Thoracic aorta (tissue), 2 donors: ENCODE measurements around the gene BBIP1. TPM values are rescaled to one million over a fixed set of nuclear protein-coding genes. Genes with fewer than 3 reads are reported as not detected.

Source experiments
- ATAC-seq: fragments of 150-250 bp; one replicate; pipeline ENCODE4 v1.8.0; 2017; ENCODE audit warnings: low read depth; ENCODE audit not compliant: insufficient number of reproducible peaks, low FRiP score
- DNase-seq: peaks from one replicate; pipeline ENCODE4 v3.0.0-alpha.2; 2020; ENCODE audit warnings: low spot score
- H3K27ac ChIP-seq, 2 donors: fragments of 200-600 bp; sonication (generic); 1 replicate in 1 of 2; 2 replicates in 1 of 2; pipeline ENCODE4 v1.5.1; 2016; ENCODE audit warnings: mild to moderate bottlenecking in 2 of 2, moderate library complexity in 2 of 2
- H3K27me3 ChIP-seq: fragments of 200-600 bp; sonication (generic); replicated peaks from 2 replicates; pipeline ENCODE4 v1.6.0; 2016; ENCODE audit warnings: mild to moderate bottlenecking; ENCODE audit not compliant: insufficient read depth
- H3K36me3 ChIP-seq: fragments of 200-600 bp; sonication (generic); one replicate; pipeline ENCODE4 v1.5.1; 2016
- H3K4me1 ChIP-seq, 2 donors: fragments of 200-600 bp; sonication (generic); 1 replicate in 1 of 2; 2 replicates in 1 of 2; pipeline versions ENCODE4 v1.5.1 to v1.6.0; 2016; ENCODE audit warnings: low read depth in 2 of 2, mild to moderate bottlenecking in 1 of 2; ENCODE audit not compliant: control insufficient read depth in 1 of 2
- H3K4me3 ChIP-seq: fragments of 200-600 bp; sonication (generic); 2 replicates; pipeline ENCODE4 v1.5.1; 2016; ENCODE audit warnings: mild to moderate bottlenecking
- H3K9me3 ChIP-seq: fragments of 200-600 bp; sonication (generic); 2 replicates; pipeline ENCODE4 v1.5.1; 2016
- total RNA-seq, 2 donors: library from RNA; depleted of rRNA; stranded (reverse); fragments of >200 nt; gene quantifications; one replicate each; pipeline versions ENCODE4 v1.1.0 to v1.2.3, GENCODE V29; 2016
- TF ChIP-seq, protein P1 (sequence below): fragments of 200-600 bp; sonication (generic); IDR thresholded peaks from one replicate; pipeline ENCODE4 v1.5.1; 2019; ENCODE audit warnings: antibody characterized with exemption

BBIP1 gene, protein sequence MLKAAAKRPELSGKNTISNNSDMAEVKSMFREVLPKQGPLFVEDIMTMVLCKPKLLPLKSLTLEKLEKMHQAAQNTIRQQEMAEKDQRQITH
- 10 to 100 TPM; 19.0 to 33.2 TPM for total RNA-seq

DNA sequence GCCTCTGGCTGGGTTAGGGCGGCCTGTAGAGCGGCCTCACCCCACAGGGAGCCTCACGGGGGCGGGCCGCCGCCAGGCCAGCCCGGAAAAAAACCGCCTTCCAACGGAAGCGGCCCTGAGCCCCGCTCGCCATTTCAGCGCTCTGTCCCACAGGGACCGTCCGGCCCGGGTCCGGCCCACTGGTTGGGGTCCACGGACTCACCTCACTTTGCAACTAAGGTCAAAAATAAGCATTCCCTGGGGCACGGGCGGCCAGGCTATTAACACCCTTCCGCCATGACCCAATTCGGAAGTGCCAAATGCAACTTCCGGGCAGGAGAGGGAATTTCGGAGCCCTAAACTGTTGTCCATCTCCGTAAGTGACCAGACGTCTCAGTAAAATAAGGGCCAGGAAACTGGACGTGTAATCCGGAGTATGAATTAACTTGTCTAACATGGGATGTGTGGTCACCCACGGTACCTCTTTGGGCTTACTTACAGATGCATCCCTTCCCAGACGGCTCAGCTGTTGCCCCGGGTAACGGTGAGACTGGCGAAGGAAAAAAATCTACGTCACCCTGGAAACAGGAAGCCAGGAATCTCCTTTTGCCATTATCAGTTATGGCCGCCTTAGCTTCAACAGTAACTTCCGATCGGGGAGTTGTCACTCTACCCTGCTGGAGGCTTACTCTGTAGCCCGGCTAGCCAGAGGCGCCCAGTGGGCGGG, at the start of gene BBIP1:
BBIP1 (minus strand) TSS at position 538 of the 706 bp plus-strand sequence. CDS start 1,023 bp downstream, outside the sequence.
- peak; percentile 97 for ATAC-seq
- Histone ChIP-seq H3K27ac (peak within 1 kb of the TSS; percentile 97 to 99), H3K4me3 (peak within 1 kb of the TSS; percentile 81), H3K4me1 (peaks cover 21 to 27% of the 10 kb centered on the region in 2 donors), H3K36me3 (no peaks in the 10 kb centered on the region), H3K27me3 (no peaks in the 10 kb centered on the region), H3K9me3 (no peaks in the 10 kb centered on the region)
- DNase-seq, result peak; percentile 98
- TF ChIP-seq, protein P1, sequence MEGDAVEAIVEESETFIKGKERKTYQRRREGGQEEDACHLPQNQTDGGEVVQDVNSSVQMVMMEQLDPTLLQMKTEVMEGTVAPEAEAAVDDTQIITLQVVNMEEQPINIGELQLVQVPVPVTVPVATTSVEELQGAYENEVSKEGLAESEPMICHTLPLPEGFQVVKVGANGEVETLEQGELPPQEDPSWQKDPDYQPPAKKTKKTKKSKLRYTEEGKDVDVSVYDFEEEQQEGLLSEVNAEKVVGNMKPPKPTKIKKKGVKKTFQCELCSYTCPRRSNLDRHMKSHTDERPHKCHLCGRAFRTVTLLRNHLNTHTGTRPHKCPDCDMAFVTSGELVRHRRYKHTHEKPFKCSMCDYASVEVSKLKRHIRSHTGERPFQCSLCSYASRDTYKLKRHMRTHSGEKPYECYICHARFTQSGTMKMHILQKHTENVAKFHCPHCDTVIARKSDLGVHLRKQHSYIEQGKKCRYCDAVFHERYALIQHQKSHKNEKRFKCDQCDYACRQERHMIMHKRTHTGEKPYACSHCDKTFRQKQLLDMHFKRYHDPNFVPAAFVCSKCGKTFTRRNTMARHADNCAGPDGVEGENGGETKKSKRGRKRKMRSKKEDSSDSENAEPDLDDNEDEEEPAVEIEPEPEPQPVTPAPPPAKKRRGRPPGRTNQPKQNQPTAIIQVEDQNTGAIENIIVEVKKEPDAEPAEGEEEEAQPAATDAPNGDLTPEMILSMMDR, result no peak

DNA sequence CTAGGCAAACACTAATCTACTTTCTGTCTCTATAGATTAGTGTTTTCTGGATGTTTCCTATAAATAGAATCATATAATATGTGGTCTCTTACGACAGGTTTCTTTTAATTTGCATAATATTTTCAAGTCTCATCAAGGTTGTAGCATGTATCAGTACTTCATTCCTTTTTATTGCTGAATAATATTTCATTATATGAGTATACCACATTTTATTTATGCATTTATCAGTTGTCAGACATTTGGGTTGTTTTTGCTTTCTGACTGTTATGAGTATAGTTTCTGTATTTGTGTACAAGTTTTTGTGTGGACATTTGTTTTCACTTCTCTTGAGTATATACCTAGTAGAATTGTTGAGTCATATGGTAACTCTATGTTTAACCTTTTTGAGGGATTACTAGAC, 48.7 kb upstream of the BBIP1 start:
- no peaks in the 10 kb centered on the region for H3K9me3 ChIP-seq
- no peak overlapping the region for H3K27ac ChIP-seq
- TF ChIP-seq, protein P1, result no peak
- peaks cover 2% of the 10 kb centered on the region for H3K36me3 ChIP-seq
- H3K27me3 ChIP-seq, result no peaks in the 10 kb centered on the region
- H3K4me1 ChIP-seq, result peaks cover 29 to 39% of the 10 kb centered on the region in 2 donors
- DNase-seq (no peak), ATAC-seq (no peak)
- H3K4me3 ChIP-seq, result no peak overlapping the region

DNA sequence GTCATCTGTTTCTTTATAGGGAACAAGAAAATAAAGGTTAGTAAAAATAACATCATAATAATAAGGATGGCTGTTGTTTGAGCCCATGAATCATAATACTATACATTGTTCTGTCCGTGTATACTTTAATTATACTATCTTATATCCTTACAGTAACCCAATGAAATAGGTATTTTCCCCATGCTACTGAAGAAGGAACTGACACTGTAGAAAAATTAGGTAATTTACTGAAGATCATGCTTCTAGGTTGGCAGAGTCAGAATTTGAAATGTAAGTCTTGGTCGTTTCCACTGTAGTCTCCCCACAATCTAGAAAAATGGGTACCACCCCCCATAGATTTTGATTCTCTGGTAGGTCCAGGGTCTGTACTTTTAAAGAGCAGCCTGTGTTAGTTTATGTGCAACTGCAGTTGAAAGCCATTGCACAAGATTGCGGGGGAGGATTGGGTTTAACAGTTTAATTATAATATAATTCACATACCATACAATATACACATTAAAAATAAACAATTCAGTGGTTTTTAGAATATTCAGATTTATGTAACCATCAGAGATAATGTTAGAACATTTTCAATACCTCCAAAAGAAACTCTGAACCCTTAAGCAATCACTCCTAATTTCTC, 48.1 kb upstream of the BBIP1 start:
- Histone ChIP-seq H3K36me3 (peaks cover 2% of the 10 kb centered on the region), H3K4me1 (peaks cover 31 to 39% of the 10 kb centered on the region in 2 donors), H3K4me3 (no peak overlapping the region), H3K27me3 (no peaks in the 10 kb centered on the region), H3K9me3 (no peaks in the 10 kb centered on the region), H3K27ac (no peak overlapping the region)
- ATAC-seq, result no peak
- TF ChIP-seq, protein P1, result no peak
- DNase-seq, result no peak

DNA sequence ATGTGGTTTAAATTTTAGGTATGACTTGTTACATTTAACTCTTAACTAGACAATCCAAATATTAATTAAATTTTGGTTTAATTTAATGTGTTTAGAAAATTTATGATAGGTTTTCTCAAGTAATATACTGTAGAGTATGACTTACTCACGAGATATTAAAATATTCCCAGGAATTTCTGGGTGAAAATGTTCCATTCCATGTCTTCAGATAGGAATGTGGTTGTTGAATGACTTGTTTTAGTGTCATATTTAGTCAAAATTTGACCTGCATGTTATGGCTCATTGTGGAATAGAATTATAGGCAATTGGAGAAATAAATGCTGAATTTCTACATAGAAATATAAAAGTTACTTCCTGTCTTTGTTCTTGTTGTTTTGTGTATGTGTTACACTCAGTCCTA, 47.2 kb upstream of the BBIP1 start:
- TF ChIP-seq, protein P1, result no peak
- no peak for ATAC-seq
- Histone ChIP-seq H3K36me3 (peaks cover 2% of the 10 kb centered on the region), H3K27ac (no peak overlapping the region), H3K4me3 (no peak overlapping the region), H3K4me1 (peaks cover 33 to 43% of the 10 kb centered on the region in 2 donors), H3K27me3 (no peaks in the 10 kb centered on the region), H3K9me3 (no peaks in the 10 kb centered on the region)
- DNase-seq, result no peak

DNA sequence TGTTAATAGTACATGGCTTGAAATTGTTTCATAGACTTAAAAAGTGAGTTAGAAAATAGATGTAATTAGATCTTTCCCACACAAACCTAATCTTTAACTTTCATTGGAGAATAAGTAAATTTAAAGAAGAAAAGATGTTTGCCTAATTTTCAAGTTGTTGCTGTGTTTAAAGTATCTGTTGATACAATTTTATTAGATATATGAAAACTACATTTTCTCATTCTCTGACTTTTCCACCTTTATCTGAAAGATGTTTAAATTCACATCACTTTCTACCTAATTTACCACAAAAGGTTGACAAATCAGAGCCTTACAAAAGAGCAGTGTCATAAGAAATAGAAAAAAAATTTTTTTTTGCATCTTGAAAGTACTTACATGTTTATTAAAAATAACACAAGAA, 46.2 kb upstream of the BBIP1 start:
- Histone ChIP-seq H3K27me3 (no peaks in the 10 kb centered on the region), H3K9me3 (no peaks in the 10 kb centered on the region), H3K27ac (no peak overlapping the region), H3K4me1 (peaks cover 39 to 45% of the 10 kb centered on the region in 2 donors), H3K36me3 (peaks cover 2% of the 10 kb centered on the region), H3K4me3 (no peak overlapping the region)
- TF ChIP-seq, protein P1, result no peak
- no peak for DNase-seq
- no peak for ATAC-seq
